Right atrium auricular region (tissue), 2 donors: ENCODE results near the gene BTF3. TPM values are rescaled to one million over a fixed set of nuclear protein-coding genes. Genes with fewer than 3 reads are reported as not detected.

Experiments used
- DNase-seq: peaks from one replicate; pipeline ENCODE4 v3.0.0-alpha.2; 2019; ENCODE audit warnings: low spot score
- H3K27ac ChIP-seq, 2 donors: fragments of 200-600 bp; sonication (generic); 1 replicate in 1 of 2; 2 replicates in 1 of 2; pipeline ENCODE4 v1.5.1; 2016 to 2019
- H3K27me3 ChIP-seq, 2 donors: fragments of 200-600 bp; sonication (generic); one replicate each; pipeline versions ENCODE4 v1.5.1 to v1.6.0; 2017 to 2019
- H3K36me3 ChIP-seq: fragments of 200-600 bp; sonication (generic); one replicate; pipeline ENCODE4 v1.5.1; 2016
- H3K4me1 ChIP-seq, 2 donors: fragments of 200-600 bp; sonication (generic); one replicate each; pipeline versions ENCODE4 v1.5.1 to v1.6.0; 2017 to 2019
- H3K4me3 ChIP-seq, 2 donors: fragments of 200-600 bp; sonication (generic); 1 replicate in 1 of 2; 2 replicates in 1 of 2; pipeline ENCODE4 v1.5.1; 2017 to 2019; ENCODE audit warnings: mild to moderate bottlenecking in 1 of 2, moderate library complexity in 1 of 2
- H3K9me3 ChIP-seq, 2 donors: fragments of 200-600 bp; sonication (generic); one replicate each; pipeline ENCODE4 v1.5.1; 2019
- CTCF ChIP-seq, 2 donors: fragments of 200-600 bp; sonication (generic); IDR thresholded peaks; one replicate each; pipeline ENCODE4 v1.5.1; 2019; ENCODE audit warnings: antibody characterized with exemption in 2 of 2
- total RNA-seq, 2 donors: library from RNA; depleted of rRNA; stranded (reverse); fragments of >200 nt; gene quantifications; one replicate each; pipeline ENCODE4 v1.1.0, GENCODE V29; 2016

BTF3 gene
- total RNA-seq, 2 donors from 2014 or later = 409 to 434 TPM

- H3K4me1 ChIP-seq = no peaks in the 10 kb centered on the region
- H3K27ac ChIP-seq = no peak overlapping the region
- no peak for TF ChIP-seq CTCF (IDR thresholded peaks at IDR 0.05)
- DNase-seq = no peak
- no peak overlapping the region for H3K4me3 ChIP-seq
- H3K9me3 ChIP-seq = no peaks in the 10 kb centered on the region
- H3K27me3 ChIP-seq = no peaks in the 10 kb centered on the region
- H3K36me3 ChIP-seq = no peaks in the 10 kb centered on the region
Measured at GRCh38 chr5:73490088-73490487, 8.2 kb upstream of the BTF3 start.

GRCh38 chr5:73491155-73491554 lies 7.1 kb upstream of the BTF3 start:
- H3K9me3 ChIP-seq = no peaks in the 10 kb centered on the region
- H3K4me3 ChIP-seq = no peak overlapping the region
- H3K4me1 ChIP-seq = no peaks in the 10 kb centered on the region
- H3K36me3 ChIP-seq = no peaks in the 10 kb centered on the region
- no peak overlapping the region for H3K27ac ChIP-seq
- no peaks in the 10 kb centered on the region for H3K27me3 ChIP-seq
- DNase-seq = no peak
- TF ChIP-seq CTCF (IDR thresholded peaks at IDR 0.05) = no peak

GRCh38 chr5:73493421-73493820 lies 4.8 kb upstream of the BTF3 start:
- Histone ChIP-seq H3K4me3 (no peak overlapping the region), H3K4me1 (peaks cover 0 to 5% of the 10 kb centered on the region in 2 donors), H3K9me3 (no peaks in the 10 kb centered on the region), H3K36me3 (no peaks in the 10 kb centered on the region), H3K27ac (no peak overlapping the region), H3K27me3 (no peaks in the 10 kb centered on the region)
- DNase-seq = no peak
- TF ChIP-seq CTCF (IDR thresholded peaks at IDR 0.05) = no peak

GRCh38 chr5:73494721-73495120 lies 3.5 kb upstream of the BTF3 start:
- H3K9me3 ChIP-seq = no peaks in the 10 kb centered on the region
- no peak overlapping the region for H3K4me3 ChIP-seq
- H3K4me1 ChIP-seq = peaks cover 0 to 14% of the 10 kb centered on the region in 2 donors
- H3K36me3 ChIP-seq = no peaks in the 10 kb centered on the region
- H3K27me3 ChIP-seq = no peaks in the 10 kb centered on the region
- TF ChIP-seq CTCF (IDR thresholded peaks at IDR 0.05) = no peak
- H3K27ac ChIP-seq = no peak overlapping the region
- no peak for DNase-seq

GRCh38 chr5:73495772-73496335 lies 2.4 kb upstream of the BTF3 start:
- Histone ChIP-seq H3K27me3 (no peaks in the 10 kb centered on the region), H3K36me3 (no peaks in the 10 kb centered on the region), H3K4me1 (peaks cover 0 to 21% of the 10 kb centered on the region in 2 donors), H3K27ac (no peak overlapping the region), H3K4me3 (no peak overlapping the region), H3K9me3 (no peaks in the 10 kb centered on the region)
- no peak for TF ChIP-seq CTCF (IDR thresholded peaks at IDR 0.05)
- no peak for DNase-seq

- TF ChIP-seq CTCF (IDR thresholded peaks at IDR 0.05) = peak; percentile 11 to 20
- no peak overlapping the region for H3K27ac ChIP-seq
- no peak overlapping the region for H3K4me3 ChIP-seq
- H3K9me3 ChIP-seq = no peaks in the 10 kb centered on the region
- no peak for DNase-seq
- peaks cover 0 to 21% of the 10 kb centered on the region in 2 donors for H3K4me1 ChIP-seq
- peaks cover 8% of the 10 kb centered on the region for H3K36me3 ChIP-seq
- H3K27me3 ChIP-seq = no peaks in the 10 kb centered on the region
Measured at GRCh38 chr5:73496984-73497457, 1.2 kb upstream of the BTF3 start.
